A549 treated with GW870086 at 1 μM for 4 hours (cell line): ENCODE measurements around the gene HSD17B7. TPM values are rescaled to one million over a fixed set of nuclear protein-coding genes. Genes with fewer than 3 reads are reported as not detected.

Experiments
- total RNA-seq: library from RNA; stranded (reverse); fragments of 200-300 nt; extraction: Qiagen RNA extraction; gene quantifications from 5 replicates; pipeline ENCODE4 v1.2.3, GENCODE V29; 2022; ENCODE audit warnings: low read depth

The HSD17B7 gene, protein sequence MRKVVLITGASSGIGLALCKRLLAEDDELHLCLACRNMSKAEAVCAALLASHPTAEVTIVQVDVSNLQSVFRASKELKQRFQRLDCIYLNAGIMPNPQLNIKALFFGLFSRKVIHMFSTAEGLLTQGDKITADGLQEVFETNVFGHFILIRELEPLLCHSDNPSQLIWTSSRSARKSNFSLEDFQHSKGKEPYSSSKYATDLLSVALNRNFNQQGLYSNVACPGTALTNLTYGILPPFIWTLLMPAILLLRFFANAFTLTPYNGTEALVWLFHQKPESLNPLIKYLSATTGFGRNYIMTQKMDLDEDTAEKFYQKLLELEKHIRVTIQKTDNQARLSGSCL
- 9.2 to 10.5 TPM (median 9.3 TPM) in 5 replicates for total RNA-seq

DNA sequence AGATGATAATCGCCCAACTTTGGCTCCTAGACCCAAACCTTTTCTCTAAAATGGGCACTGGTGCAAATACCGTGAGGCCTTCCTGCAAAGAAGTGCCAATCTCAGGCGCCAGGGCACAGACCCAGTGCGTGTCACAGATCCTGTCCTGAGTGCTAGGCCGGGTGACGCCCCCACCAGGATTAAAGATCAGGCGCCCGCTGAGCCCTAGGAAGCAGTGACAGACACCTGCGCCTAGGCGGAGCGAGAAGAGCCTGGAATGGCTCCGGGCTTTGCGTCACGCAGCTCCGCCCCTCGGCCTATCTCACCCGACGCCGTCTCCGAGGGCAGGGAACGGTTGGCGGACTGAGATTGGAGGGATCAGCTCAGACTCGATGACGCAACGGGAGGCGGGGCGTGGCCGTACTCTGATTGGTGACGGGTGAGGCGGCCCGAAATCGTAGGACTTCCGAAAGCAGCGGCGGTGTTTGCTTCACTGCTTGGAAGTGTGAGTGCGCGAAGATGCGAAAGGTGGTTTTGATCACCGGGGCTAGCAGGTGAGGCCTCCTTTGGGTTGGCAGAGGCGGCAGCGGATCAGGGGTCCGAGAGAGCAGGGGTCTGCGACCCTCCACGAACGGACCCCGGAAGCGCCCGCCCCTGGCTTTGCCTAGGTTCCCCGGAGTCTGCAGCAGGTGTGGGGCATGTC, at the start of gene HSD17B7:
TSS of gene HSD17B7 (plus strand) at position 400 of the 682 bp plus-strand sequence. CDS start at position 499, 99 bp downstream.

DNA sequence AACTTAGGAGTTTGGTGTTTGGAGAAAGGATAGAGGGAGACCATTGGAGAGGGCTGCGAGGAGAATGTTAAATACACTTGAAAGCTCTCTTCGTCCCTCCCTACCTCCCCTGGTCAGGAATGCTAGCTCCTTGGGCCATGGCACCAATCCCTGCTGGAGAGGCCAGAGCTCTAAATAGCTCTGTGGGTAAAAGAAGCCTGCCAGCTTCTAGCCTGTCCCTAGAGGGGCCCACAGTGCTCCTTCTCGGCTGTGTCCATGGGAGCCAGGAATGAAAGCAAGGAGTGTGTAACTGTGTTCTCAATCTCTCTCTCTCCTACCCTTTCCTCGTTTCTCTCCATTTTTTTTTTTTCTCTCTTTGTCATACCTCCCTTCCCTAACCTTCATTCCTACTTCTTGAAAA, 70.6 kb downstream of the HSD17B7 start, which contains the start of gene CCDC190:
TSS of gene CCDC190 (minus strand) at position 75 of the 400 bp plus-strand sequence. CDS start 1,529 bp downstream, outside the sequence.

Other genes with a start within 250 kb of the HSD17B7 start
- gene UAP1, start 229.0 kb upstream of the HSD17B7 start, total RNA-seq: 28.2 to 46.0 TPM (median 34.4 TPM) in 5 replicates
- gene DDR2, start 158.2 kb upstream of the HSD17B7 start, total RNA-seq: 0.38 to 0.59 TPM (median 0.46 TPM) in 5 replicates
- not detected in 5 replicates for gene CCDC190, start 70.5 kb downstream of the HSD17B7 start, total RNA-seq